GM19324 (cell line): Measurements from ENCODE around the gene PNLIPRP1.

Experiments
- ATAC-seq: cut with Tn5 transposase; IDR thresholded peaks from one replicate; pipeline ENCODE4 v1.9.1; 2021; ENCODE audit warnings: mild to moderate bottlenecking, moderate library complexity; ENCODE audit not compliant: unreplicated experiment, low FRiP score

Gene PNLIPRP1

GRCh38 chr10:116590590-116591444 lies at the start of gene PNLIPRP1:
Gene PNLIPRP1 (plus strand): TSS chr10:116590959. CDS start chr10:116591130, 171 bp downstream.
- no peak for ATAC-seq

GRCh38 chr10:116542007-116542677 lies 48.6 kb upstream of the PNLIPRP1 start:
- no peak for ATAC-seq

- ATAC-seq, result no peak
Measured at GRCh38 chr10:116545122-116545521, 45.6 kb upstream of the PNLIPRP1 start.

- ATAC-seq, result no peak
Measured at GRCh38 chr10:116545756-116546155, 45.0 kb upstream of the PNLIPRP1 start, which contains the start of gene PNLIP. Gene PNLIP (plus strand): TSS chr10:116545931. CDS start chr10:116546093, 162 bp downstream.

GRCh38 chr10:116548301-116548700 lies 42.5 kb upstream of the PNLIPRP1 start:
- no peak for ATAC-seq

GRCh38 chr10:116553378-116553980 lies 37.3 kb upstream of the PNLIPRP1 start:
- no peak for ATAC-seq

- ATAC-seq, result no peak
Measured at GRCh38 chr10:116554628-116555027, 36.1 kb upstream of the PNLIPRP1 start.

GRCh38 chr10:116555880-116556279 lies 34.9 kb upstream of the PNLIPRP1 start:
- ATAC-seq, result no peak

GRCh38 chr10:116557305-116557880 lies 33.4 kb upstream of the PNLIPRP1 start:
- ATAC-seq, result no peak

- ATAC-seq, result no peak
Measured at GRCh38 chr10:116565534-116565933, 25.2 kb upstream of the PNLIPRP1 start.

- no peak for ATAC-seq
Measured at GRCh38 chr10:116566932-116567331, 23.8 kb upstream of the PNLIPRP1 start.

GRCh38 chr10:116567335-116567734 lies 23.4 kb upstream of the PNLIPRP1 start:
- no peak for ATAC-seq

- ATAC-seq, result no peak
Measured at GRCh38 chr10:116574797-116575196, 16.0 kb upstream of the PNLIPRP1 start.

GRCh38 chr10:116587878-116588591 lies 2.7 kb upstream of the PNLIPRP1 start:
- no peak for ATAC-seq

GRCh38 chr10:116588995-116589394 lies 1.8 kb upstream of the PNLIPRP1 start:
- ATAC-seq, result no peak

GRCh38 chr10:116589926-116590325 lies 833 bp upstream of the PNLIPRP1 start:
- ATAC-seq, result no peak

- no peak for ATAC-seq
Measured at GRCh38 chr10:116593139-116593740, 2.5 kb downstream of the PNLIPRP1 start.

- no peak for ATAC-seq
Measured at GRCh38 chr10:116594525-116595035, 3.8 kb downstream of the PNLIPRP1 start.

GRCh38 chr10:116596062-116596461 lies 5.3 kb downstream of the PNLIPRP1 start:
- no peak for ATAC-seq

- ATAC-seq, result no peak
Measured at GRCh38 chr10:116597543-116597942, 6.8 kb downstream of the PNLIPRP1 start.
